ENCODE data around the gene CEP55. TPM values are rescaled to one million over a fixed set of nuclear protein-coding genes. Genes with fewer than 3 reads are reported as not detected.

The CEP55 gene
- total RNA-seq, result 0.53 and 2.0 TPM in 2 replicates

DNA sequence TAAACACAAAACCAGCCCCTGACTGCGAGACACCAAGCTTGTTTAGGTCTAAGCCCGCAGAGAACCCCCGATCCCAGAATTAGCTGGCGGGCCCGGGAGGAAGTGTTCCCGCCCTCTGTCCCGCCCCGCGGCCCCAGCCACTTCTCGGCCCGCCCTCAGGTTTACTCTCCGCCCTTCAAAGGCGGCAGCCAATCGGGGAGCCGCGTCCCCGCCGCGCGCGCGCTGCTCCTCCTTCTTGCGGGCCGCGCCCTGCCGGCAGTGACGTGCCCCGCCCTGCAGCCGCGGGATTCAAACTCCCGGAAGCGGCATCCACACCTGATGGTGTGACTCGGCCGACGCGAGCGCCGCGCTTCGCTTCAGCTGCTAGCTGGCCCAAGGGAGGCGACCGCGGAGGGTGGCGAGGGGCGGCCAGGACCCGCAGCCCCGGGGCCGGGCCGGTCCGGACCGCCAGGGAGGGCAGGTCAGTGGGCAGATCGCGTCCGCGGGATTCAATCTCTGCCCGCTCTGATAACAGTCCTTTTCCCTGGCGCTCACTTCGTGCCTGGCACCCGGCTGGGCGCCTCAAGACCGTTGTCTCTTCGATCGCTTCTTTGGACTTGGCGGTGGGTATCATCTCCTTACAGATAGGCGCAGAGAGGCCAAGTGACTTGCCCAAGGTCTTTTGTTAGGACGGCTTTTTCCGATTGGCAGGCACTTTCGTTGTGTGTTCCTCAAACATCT is at the start of gene CEP55:
CEP55 (plus strand) TSS at position 291 of the 720 bp plus-strand sequence. CDS start 3,440 bp downstream, outside the sequence.
- FAIRE-seq (no peak), DNase-seq (ENCODE audit: low read depth) (peak; percentile 85)
- H3K4me3 ChIP-seq (ENCODE audit: low read depth, low read length), result peak within 1 kb of the TSS; percentile 63
- TF ChIP-seq, protein P1, sequence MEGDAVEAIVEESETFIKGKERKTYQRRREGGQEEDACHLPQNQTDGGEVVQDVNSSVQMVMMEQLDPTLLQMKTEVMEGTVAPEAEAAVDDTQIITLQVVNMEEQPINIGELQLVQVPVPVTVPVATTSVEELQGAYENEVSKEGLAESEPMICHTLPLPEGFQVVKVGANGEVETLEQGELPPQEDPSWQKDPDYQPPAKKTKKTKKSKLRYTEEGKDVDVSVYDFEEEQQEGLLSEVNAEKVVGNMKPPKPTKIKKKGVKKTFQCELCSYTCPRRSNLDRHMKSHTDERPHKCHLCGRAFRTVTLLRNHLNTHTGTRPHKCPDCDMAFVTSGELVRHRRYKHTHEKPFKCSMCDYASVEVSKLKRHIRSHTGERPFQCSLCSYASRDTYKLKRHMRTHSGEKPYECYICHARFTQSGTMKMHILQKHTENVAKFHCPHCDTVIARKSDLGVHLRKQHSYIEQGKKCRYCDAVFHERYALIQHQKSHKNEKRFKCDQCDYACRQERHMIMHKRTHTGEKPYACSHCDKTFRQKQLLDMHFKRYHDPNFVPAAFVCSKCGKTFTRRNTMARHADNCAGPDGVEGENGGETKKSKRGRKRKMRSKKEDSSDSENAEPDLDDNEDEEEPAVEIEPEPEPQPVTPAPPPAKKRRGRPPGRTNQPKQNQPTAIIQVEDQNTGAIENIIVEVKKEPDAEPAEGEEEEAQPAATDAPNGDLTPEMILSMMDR (IDR thresholded peaks at IDR 0.05; ENCODE audit: insufficient read depth, low read length, severe bottlenecking), result no peak
- H3K36me3 ChIP-seq (ENCODE audit: control insufficient read depth, insufficient read depth, low read length), result no peaks in the 10 kb centered on the region
- H3K27me3 ChIP-seq (ENCODE audit: control insufficient read depth, insufficient read depth, low read length), result no peaks in the 10 kb centered on the region

DNA sequence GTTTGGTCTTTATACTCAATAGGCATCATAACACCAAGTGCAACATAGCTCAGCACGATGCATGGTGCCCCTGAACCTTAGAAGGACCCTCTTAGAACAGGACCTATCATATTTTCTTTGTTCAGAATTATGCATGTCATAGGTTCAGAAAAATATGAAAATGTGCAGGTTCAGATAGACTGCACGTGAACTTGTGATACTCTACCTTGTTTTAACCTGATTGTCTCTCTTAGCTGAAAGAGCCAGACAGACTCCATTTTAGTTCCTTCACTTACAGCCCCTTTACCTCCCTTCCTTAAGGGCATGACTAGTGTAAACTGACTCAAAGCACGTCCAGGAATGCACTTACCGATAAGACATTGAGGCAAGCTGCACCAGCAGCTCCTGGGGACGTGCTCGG is 49.4 kb upstream of the CEP55 start:
- TF ChIP-seq, protein P1 (IDR thresholded peaks at IDR 0.05; ENCODE audit: insufficient read depth, low read length, severe bottlenecking), result no peak
- H3K36me3 ChIP-seq (ENCODE audit: control insufficient read depth, insufficient read depth, low read length), result peaks cover 11% of the 10 kb centered on the region
- FAIRE-seq, result no peak

DNA sequence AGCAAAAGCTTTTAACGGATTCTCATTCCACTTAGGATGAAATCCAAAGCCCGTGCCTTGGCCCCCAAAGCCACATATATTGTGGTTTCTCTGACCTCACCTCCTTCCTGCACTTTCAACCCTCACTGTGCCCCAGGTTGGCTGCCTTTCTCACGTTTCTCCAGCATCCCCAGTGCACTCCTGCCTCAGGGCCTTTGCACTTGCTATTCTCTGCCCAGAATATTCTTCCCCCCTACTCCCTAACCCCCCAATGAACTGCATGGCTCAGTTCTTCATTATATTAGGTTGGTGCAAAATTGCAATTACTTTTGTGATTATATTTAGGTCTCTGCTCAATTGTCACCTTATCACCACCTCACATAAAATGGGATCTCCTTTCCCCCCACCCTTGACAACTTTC is 48.4 kb upstream of the CEP55 start:
- no peak for FAIRE-seq
- TF ChIP-seq, protein P1 (IDR thresholded peaks at IDR 0.05; ENCODE audit: insufficient read depth, low read length, severe bottlenecking), result no peak
- peaks cover 13% of the 10 kb centered on the region for H3K36me3 ChIP-seq (ENCODE audit: control insufficient read depth, insufficient read depth, low read length)
- DNase-seq (ENCODE audit: low read depth), result no peak
- no peaks in the 10 kb centered on the region for H3K27me3 ChIP-seq (ENCODE audit: control insufficient read depth, insufficient read depth, low read length)
- H3K4me3 ChIP-seq (ENCODE audit: low read depth, low read length), result no peak overlapping the region

More for the DNA sequence above, 49.4 kb upstream of the CEP55 start:
- H3K27me3 ChIP-seq (ENCODE audit: control insufficient read depth, insufficient read depth, low read length), result no peaks in the 10 kb centered on the region
- no peak overlapping the region for H3K4me3 ChIP-seq (ENCODE audit: low read depth, low read length)
- no peak for DNase-seq (ENCODE audit: low read depth)

DNA sequence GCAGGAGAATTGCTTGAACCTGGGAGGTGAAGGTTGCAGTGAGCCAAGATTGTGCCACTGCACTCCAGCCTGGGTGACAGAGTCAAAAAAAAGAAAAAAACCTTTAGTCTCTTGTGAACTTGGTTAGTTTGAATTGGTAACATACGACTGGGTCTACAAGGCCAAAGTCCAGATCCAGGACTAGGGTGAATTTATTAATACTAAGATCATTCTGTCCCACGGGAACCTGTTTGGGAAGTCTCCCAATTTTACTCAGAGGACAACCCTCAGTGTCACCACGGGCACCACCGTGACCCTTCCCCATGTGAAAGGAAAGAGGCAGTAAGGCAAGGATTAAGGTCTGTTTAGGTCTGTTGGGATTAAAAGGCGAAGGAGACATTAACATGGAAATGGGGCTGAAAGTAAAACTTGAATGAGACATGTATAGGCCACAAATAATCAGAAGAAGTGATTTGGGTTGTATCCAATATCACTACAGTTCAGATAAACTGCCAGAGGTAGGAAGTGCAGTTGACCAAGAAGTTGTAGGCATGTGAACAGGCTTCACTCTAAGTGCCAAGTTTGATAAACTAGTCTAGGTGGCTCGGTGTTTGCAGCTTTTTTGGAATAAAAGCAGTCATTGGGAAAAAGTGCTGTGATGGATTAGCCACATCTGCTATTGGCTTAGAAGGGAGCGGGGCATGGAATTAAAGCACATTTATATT is 45.0 kb upstream of the CEP55 start:
- Histone ChIP-seq H3K36me3 (ENCODE audit: control insufficient read depth, insufficient read depth, low read length) (peaks cover 15% of the 10 kb centered on the region), H3K4me3 (ENCODE audit: low read depth, low read length) (no peak overlapping the region), H3K27me3 (ENCODE audit: control insufficient read depth, insufficient read depth, low read length) (no peaks in the 10 kb centered on the region)
- FAIRE-seq, result no peak
- TF ChIP-seq, protein P1 (IDR thresholded peaks at IDR 0.05; ENCODE audit: insufficient read depth, low read length, severe bottlenecking), result no peak
- DNase-seq (ENCODE audit: low read depth), result no peak

DNA sequence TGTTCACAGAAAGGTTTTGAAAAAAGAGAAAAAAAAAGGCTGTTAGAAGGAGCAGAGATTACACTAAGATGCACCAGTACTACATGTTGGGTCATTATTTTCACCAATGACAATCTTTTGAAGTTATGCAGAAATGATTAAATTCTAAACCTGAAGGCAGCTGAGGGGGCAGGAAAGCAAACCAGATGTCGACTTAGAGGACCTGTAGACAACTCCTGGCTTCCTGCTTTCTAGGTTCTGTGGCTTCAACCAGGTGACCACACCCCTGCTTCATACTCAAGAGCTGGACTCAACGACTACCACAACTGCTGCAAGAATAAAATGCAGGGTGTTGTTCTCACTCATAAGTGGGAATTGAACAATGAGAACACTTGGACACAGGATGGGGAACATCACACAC is 44.3 kb upstream of the CEP55 start:
- peaks cover 19% of the 10 kb centered on the region for H3K36me3 ChIP-seq (ENCODE audit: control insufficient read depth, insufficient read depth, low read length)
- no peaks in the 10 kb centered on the region for H3K27me3 ChIP-seq (ENCODE audit: control insufficient read depth, insufficient read depth, low read length)
- FAIRE-seq, result no peak
- DNase-seq (ENCODE audit: low read depth), result no peak
- TF ChIP-seq, protein P1 (IDR thresholded peaks at IDR 0.05; ENCODE audit: insufficient read depth, low read length, severe bottlenecking), result no peak
- H3K4me3 ChIP-seq (ENCODE audit: low read depth, low read length), result no peak overlapping the region

Measured in bronchial epithelial cell (primary cell).